ENCODE data around the gene CREB3L1. TPM values are rescaled to one million over a fixed set of nuclear protein-coding genes. Genes with fewer than 3 reads are reported as not detected.

The CREB3L1 gene
- total RNA-seq, 1 donor from 2014 or later, result 0.43 TPM

DNA sequence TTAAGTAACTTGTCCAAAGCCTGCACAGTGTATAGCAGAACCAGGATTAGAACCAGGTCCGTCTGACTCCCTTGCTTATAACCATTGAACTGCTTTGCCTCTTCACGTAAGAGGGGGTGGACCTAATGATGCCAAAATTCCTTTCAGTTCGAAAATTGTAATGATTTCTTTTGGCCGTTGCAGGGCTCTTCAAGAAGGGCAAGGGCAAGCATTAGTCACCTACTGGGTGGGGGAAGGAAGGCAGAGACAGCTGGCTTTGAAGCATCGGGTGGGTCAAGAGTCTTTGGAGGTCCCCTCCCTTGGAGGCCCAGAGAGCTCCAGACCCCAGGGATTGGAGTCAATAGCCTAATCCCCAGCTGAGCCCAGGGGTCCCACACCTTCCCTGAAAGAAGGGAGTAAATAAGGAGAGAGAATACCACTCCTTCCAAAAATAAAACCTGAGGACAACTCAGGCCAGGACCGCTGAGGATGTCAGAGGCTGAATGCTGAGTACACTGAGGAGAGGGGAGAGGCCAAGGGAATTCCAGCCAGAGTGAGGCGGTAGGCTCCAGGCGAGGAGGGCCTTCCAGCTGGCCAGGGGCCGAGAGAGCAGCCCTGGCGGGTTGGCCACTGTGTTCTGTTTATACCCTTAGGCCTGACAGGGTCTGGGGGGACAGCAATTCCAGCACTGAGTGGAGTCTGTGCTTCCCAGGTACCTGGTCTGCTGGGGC, 14.1 kb downstream of the CREB3L1 start:
- Mint-ChIP-seq H3K4me3 (peak overlapping the region; percentile 35), H3K27ac (no peak overlapping the region), H3K9me3 (no peaks in the 10 kb centered on the region), H3K27me3 (ENCODE audit: insufficient read depth, low read depth) (peaks cover 12% of the 10 kb centered on the region), H3K36me3 (no peaks in the 10 kb centered on the region), H3K4me1 (peaks cover 48% of the 10 kb centered on the region)
- Histone ChIP-seq H3K27me3 (peaks cover 7% of the 10 kb centered on the region), H3F3A (ENCODE audit: low read depth) (peaks cover 32% of the 10 kb centered on the region), H3K4me3 (no peak overlapping the region), H3K27ac (no peak overlapping the region), H4K20me1 (ENCODE audit: low read depth) (no peaks in the 10 kb centered on the region), H3K4me2 (peak overlapping the region; percentile 56), H3K4me1 (peaks cover 39% of the 10 kb centered on the region), H3K9me3 (ENCODE audit: low read depth) (no peaks in the 10 kb centered on the region), H3K36me3 (no peaks in the 10 kb centered on the region), H3K9ac (no peak overlapping the region), H3K79me2 (ENCODE audit: low read depth) (no peaks in the 10 kb centered on the region), H2AFZ (replicated peaks) (no peak overlapping the region)
- DNase-seq (ENCODE audit: low spot score), result no peak
- TF ChIP-seq EZH2 (IDR thresholded peaks at IDR 0.05) (no peak), EZH2phosphoT487 (IDR thresholded peaks at IDR 0.05) (no peak)
- TF ChIP-seq, protein P1, sequence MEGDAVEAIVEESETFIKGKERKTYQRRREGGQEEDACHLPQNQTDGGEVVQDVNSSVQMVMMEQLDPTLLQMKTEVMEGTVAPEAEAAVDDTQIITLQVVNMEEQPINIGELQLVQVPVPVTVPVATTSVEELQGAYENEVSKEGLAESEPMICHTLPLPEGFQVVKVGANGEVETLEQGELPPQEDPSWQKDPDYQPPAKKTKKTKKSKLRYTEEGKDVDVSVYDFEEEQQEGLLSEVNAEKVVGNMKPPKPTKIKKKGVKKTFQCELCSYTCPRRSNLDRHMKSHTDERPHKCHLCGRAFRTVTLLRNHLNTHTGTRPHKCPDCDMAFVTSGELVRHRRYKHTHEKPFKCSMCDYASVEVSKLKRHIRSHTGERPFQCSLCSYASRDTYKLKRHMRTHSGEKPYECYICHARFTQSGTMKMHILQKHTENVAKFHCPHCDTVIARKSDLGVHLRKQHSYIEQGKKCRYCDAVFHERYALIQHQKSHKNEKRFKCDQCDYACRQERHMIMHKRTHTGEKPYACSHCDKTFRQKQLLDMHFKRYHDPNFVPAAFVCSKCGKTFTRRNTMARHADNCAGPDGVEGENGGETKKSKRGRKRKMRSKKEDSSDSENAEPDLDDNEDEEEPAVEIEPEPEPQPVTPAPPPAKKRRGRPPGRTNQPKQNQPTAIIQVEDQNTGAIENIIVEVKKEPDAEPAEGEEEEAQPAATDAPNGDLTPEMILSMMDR (IDR thresholded peaks at IDR 0.05), result no peak

DNA sequence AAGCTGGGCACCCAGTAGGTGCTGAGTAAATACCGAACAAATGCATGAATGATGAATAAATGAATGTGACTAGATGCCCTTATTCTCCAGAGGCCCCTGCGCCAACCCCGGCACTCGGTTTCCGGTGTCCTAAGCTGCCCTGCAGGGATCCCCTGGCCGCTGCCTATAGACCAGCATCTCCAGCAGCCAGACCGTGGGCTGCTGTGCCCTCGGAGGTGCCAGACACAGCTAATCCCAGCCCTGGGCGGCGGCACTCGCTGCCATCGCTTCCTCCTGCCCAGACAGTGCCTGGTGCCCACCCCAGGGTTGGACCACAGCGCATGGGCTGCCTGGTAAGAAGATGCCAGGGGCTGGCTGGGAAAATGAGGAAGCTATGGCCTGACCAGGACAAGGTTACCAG, 15.6 kb downstream of the CREB3L1 start:
- Mint-ChIP-seq H3K4me3 (no peak overlapping the region), H3K4me1 (peaks cover 54% of the 10 kb centered on the region), H3K9me3 (no peaks in the 10 kb centered on the region), H3K36me3 (no peaks in the 10 kb centered on the region), H3K27ac (no peak overlapping the region), H3K27me3 (ENCODE audit: insufficient read depth, low read depth) (peaks cover 14% of the 10 kb centered on the region)
- peaks cover 49% of the 10 kb centered on the region for H3K4me1 ChIP-seq
- H3K4me3 ChIP-seq, result no peak overlapping the region
- H3K27ac ChIP-seq, result no peak overlapping the region
- DNase-seq (ENCODE audit: low spot score), result no peak
- H3K27me3 ChIP-seq, result peaks cover 7% of the 10 kb centered on the region
- H3K79me2 ChIP-seq (ENCODE audit: low read depth), result no peaks in the 10 kb centered on the region
- no peaks in the 10 kb centered on the region for H3K36me3 ChIP-seq
- H3K9me3 ChIP-seq (ENCODE audit: low read depth), result no peaks in the 10 kb centered on the region
- H3K4me2 ChIP-seq, result no peak overlapping the region
- no peak overlapping the region for H2AFZ ChIP-seq (replicated peaks)
- TF ChIP-seq EZH2phosphoT487 (IDR thresholded peaks at IDR 0.05) (no peak), EZH2 (IDR thresholded peaks at IDR 0.05) (no peak)
- TF ChIP-seq, protein P1 (IDR thresholded peaks at IDR 0.05), result no peak
- H4K20me1 ChIP-seq (ENCODE audit: low read depth), result no peaks in the 10 kb centered on the region
- peaks cover 42% of the 10 kb centered on the region for H3F3A ChIP-seq (ENCODE audit: low read depth)
- H3K9ac ChIP-seq, result no peak overlapping the region

- peaks cover 54% of the 10 kb centered on the region for H3K4me1 Mint-ChIP-seq
- no peak overlapping the region for H2AFZ ChIP-seq (replicated peaks)
Measured at GRCh38 chr11:46293641-46294103, 16.2 kb downstream of the CREB3L1 start.

More at GRCh38 chr11:46293641-46294103, 16.2 kb downstream of the CREB3L1 start:
- Histone ChIP-seq H3K9me3 (ENCODE audit: low read depth) (no peaks in the 10 kb centered on the region), H3K27me3 (peaks cover 7% of the 10 kb centered on the region), H3K36me3 (no peaks in the 10 kb centered on the region), H4K20me1 (ENCODE audit: low read depth) (no peaks in the 10 kb centered on the region), H3K9ac (no peak overlapping the region), H3K4me3 (no peak overlapping the region), H3F3A (ENCODE audit: low read depth) (peaks cover 42% of the 10 kb centered on the region), H3K4me1 (peaks cover 49% of the 10 kb centered on the region), H3K4me2 (no peak overlapping the region), H3K27ac (no peak overlapping the region), H3K79me2 (ENCODE audit: low read depth) (no peaks in the 10 kb centered on the region)
- no peak for DNase-seq (ENCODE audit: low spot score)
- TF ChIP-seq EZH2 (IDR thresholded peaks at IDR 0.05), result no peak
- Mint-ChIP-seq H3K27ac (peak overlapping the region; percentile 8), H3K27me3 (ENCODE audit: insufficient read depth, low read depth) (peaks cover 18% of the 10 kb centered on the region), H3K9me3 (no peaks in the 10 kb centered on the region), H3K36me3 (no peaks in the 10 kb centered on the region), H3K4me3 (no peak overlapping the region)
